Measurements from ENCODE around the gene MRAS. TPM values are rescaled to one million over a fixed set of nuclear protein-coding genes. Genes with fewer than 3 reads are reported as not detected.

The MRAS gene
- total and polyA plus RNA-seq, 2 of the 8 experiments (the other 6 are each of a cell fraction or from before 2014, with no cell fraction given), result 10.6 to 16.2 TPM

DNA sequence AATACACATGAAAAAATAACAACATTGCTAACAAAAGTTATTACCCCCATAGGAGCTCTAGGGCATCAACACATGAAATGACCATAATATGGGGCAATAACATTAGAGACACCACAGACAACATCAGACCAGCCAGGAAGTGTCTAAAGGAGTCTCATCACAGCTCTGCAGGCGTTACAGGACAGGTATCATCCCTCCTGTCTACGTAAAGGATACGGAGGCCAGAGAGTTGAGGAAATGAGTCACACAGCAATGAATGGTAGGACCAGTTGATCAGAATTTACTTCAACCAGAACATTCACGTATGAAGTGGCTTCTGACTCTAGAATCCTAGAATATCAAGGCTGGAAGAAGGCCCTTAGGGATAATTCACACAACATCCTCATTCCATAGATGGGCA is 20.5 kb upstream of the MRAS start:
- H3K79me1 ChIP-seq (ENCODE audit: low read depth, low read length), result no peaks in the 10 kb centered on the region
- no peaks in the 10 kb centered on the region for H4K20me1 ChIP-seq (replicated peaks in 1 of 2; ENCODE audit: control insufficient read depth in 1 of 2, insufficient read depth in 2 of 2, low read length in 2 of 2)
- no peak overlapping the region for H3K4ac ChIP-seq (replicated peaks; ENCODE audit: insufficient read length, low read depth, low read length)
- no peak for FAIRE-seq
- no peak for DNase-seq (ENCODE audit: low read depth in 1 of 2, low spot score in 2 of 2)
- POLR2A ChIA-PET (ENCODE audit: partially characterized antibody), result interaction anchor here (0.9 to 1.6 kb wide), 4 partner anchors 11 to 141 kb away, joined by 3 to 5 read pairs (median 3); partner anchors contain the start of gene ARMC8
- H3K23ac ChIP-seq (ENCODE audit: insufficient read length), result no peak overlapping the region
- H4K5ac ChIP-seq (ENCODE audit: insufficient read length, low read depth, low read length), result no peak overlapping the region
- H4K8ac ChIP-seq (ENCODE audit: extremely low read depth, insufficient read depth, low read length), result no peak overlapping the region
- CTCF ChIA-PET (ENCODE audit: partially characterized antibody), result interaction anchor here (1.1 to 3.2 kb wide), 14 partner anchors 8 to 591 kb away, joined by 3 to 20 read pairs (median 6); no protein-coding TSS in a partner anchor
- H2BK15ac ChIP-seq (ENCODE audit: low read length), result no peak overlapping the region
- no peaks in the 10 kb centered on the region for H3K79me2 ChIP-seq (ENCODE audit: control insufficient read depth in 1 of 2, insufficient read depth in 2 of 2, low read length in 2 of 2)
- H3K18ac ChIP-seq (ENCODE audit: extremely low read depth, low read length), result no peak overlapping the region
- no peak overlapping the region for H2BK5ac ChIP-seq (ENCODE audit: low read depth, low read length)
- no peak overlapping the region for H3K27ac ChIP-seq (ENCODE audit: low read depth, low read length)
- peaks cover 5% of the 10 kb centered on the region for H3K23me2 ChIP-seq (ENCODE audit: low read depth, low read length)
- peaks cover 0 to 4% (median 2%) of the 10 kb centered on the region in 4 experiments; a peak in 2 of 7 replicates for H3K4me1 ChIP-seq (replicated peaks in 1 of 4; ENCODE audit: control insufficient read depth in 3 of 4, insufficient read depth in 4 of 4, low read length in 3 of 4)
- H2AFZ ChIP-seq (ENCODE audit: low read length), result no peak overlapping the region
- H3K4me3 ChIP-seq (ENCODE audit: extremely low read depth in 1 of 4, insufficient read depth in 2 of 4, low read depth in 3 of 4, low read length in 4 of 4), result no peak overlapping the region
- H3K14ac ChIP-seq (ENCODE audit: insufficient read length), result no peak overlapping the region
- H3K36me3 ChIP-seq (ENCODE audit: control insufficient read depth in 2 of 4, insufficient read depth in 4 of 4, low read length in 3 of 4), result no peaks in the 10 kb centered on the region
- H2BK20ac ChIP-seq (ENCODE audit: low read length), result no peak overlapping the region
- H2AK5ac ChIP-seq (ENCODE audit: low read depth, low read length), result no peak overlapping the region
- no peak overlapping the region for H3K9ac ChIP-seq (replicated peaks in 1 of 4; ENCODE audit: extremely low read depth in 1 of 4, low read depth in 3 of 4, low read length in 3 of 4)
- no peak overlapping the region for H2BK120ac ChIP-seq (replicated peaks; ENCODE audit: low read depth, low read length)
- no peak overlapping the region for H2BK12ac ChIP-seq (ENCODE audit: low read depth, low read length)
- whole genome bisulfite sequencing, 2 experiments (ENCODE audit: extremely low coverage in 1 of 2, insufficient coverage in 1 of 2, insufficient read length in 1 of 2, insufficient replicate concordance in 2 of 2, low coverage in 1 of 2, low lambda C conversion rate in 2 of 2, missing lambda C conversion rate in 1 of 2), result 94% methylated on average over 4 of the region's 4 CpGs; no CpG with 5 or more reads in 1 of the 2 experiments
- no peak overlapping the region for H3K4me2 ChIP-seq (ENCODE audit: insufficient read depth in 1 of 2, low read depth in 2 of 2, low read length in 2 of 2)
- H4K91ac ChIP-seq (replicated peaks; ENCODE audit: insufficient read length, low read length), result no peak overlapping the region
- H3K9me3 ChIP-seq (ENCODE audit: insufficient read depth in 2 of 2, low read depth in 1 of 2, low read length in 1 of 2), result no peaks in the 10 kb centered on the region
- H3K56ac ChIP-seq (replicated peaks; ENCODE audit: insufficient read length, low read depth, low read length), result no peak overlapping the region
- no peaks in the 10 kb centered on the region for H3K27me3 ChIP-seq (replicated peaks in 1 of 4; ENCODE audit: control insufficient read depth in 3 of 4, extremely low read depth in 1 of 4, insufficient read depth in 3 of 4, low read length in 3 of 4)
- TF ChIP-seq BACH1 (IDR thresholded peaks at IDR 0.05; ENCODE audit: low read length), result no peak
- TF ChIP-seq CEBPB (IDR thresholded peaks at IDR 0.05; ENCODE audit: low read depth, low read length), result no peak
- no peak for TF ChIP-seq RNF2 (IDR thresholded peaks at IDR 0.05; ENCODE audit: borderline replicate concordance, low read depth, low read length, missing control alignments, poor library complexity, severe bottlenecking)
- TF ChIP-seq RAD21 (IDR thresholded peaks at IDR 0.05 in 1 of 2, conservative IDR thresholded peaks at IDR 0.05 in 1 of 2; ENCODE audit: low read depth in 2 of 2, low read length in 2 of 2), result no peak
- no peak for TF ChIP-seq BCL11A (IDR thresholded peaks at IDR 0.05; ENCODE audit: low read depth in 2 of 2, low read length in 2 of 2)
- TF ChIP-seq TAF7 (optimal IDR thresholded peaks at IDR 0.05; ENCODE audit: borderline replicate concordance, low read depth, low read length), result no peak
- no peak for TF ChIP-seq KDM1A (IDR thresholded peaks at IDR 0.05; ENCODE audit: borderline replicate concordance, low read length)
- TF ChIP-seq, protein P1, sequence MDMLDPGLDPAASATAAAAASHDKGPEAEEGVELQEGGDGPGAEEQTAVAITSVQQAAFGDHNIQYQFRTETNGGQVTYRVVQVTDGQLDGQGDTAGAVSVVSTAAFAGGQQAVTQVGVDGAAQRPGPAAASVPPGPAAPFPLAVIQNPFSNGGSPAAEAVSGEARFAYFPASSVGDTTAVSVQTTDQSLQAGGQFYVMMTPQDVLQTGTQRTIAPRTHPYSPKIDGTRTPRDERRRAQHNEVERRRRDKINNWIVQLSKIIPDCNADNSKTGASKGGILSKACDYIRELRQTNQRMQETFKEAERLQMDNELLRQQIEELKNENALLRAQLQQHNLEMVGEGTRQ (IDR thresholded peaks at IDR 0.05; ENCODE audit: low read length), result no peak
- TF ChIP-seq, protein P2, sequence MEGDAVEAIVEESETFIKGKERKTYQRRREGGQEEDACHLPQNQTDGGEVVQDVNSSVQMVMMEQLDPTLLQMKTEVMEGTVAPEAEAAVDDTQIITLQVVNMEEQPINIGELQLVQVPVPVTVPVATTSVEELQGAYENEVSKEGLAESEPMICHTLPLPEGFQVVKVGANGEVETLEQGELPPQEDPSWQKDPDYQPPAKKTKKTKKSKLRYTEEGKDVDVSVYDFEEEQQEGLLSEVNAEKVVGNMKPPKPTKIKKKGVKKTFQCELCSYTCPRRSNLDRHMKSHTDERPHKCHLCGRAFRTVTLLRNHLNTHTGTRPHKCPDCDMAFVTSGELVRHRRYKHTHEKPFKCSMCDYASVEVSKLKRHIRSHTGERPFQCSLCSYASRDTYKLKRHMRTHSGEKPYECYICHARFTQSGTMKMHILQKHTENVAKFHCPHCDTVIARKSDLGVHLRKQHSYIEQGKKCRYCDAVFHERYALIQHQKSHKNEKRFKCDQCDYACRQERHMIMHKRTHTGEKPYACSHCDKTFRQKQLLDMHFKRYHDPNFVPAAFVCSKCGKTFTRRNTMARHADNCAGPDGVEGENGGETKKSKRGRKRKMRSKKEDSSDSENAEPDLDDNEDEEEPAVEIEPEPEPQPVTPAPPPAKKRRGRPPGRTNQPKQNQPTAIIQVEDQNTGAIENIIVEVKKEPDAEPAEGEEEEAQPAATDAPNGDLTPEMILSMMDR (IDR thresholded peaks at IDR 0.05; ENCODE audit: control extremely low read depth in 1 of 3, insufficient read depth in 1 of 3, low read depth in 1 of 3, low read length in 3 of 3), result no peak
